Brain microvascular endothelial cell (primary cell): ENCODE measurements around the gene RTRAF.
A peak's percentile ranks its signal among the peaks of the same experiment; 100 is the strongest.

Experiments
- DNase-seq: peaks from one replicate; pipeline ENCODE4 v3.0.0-alpha.2; 2020
- H3K27ac ChIP-seq: fragments of 250-450 bp; sonication (Bioruptor Pico); 2 replicates; pipeline ENCODE4 v1.5.1; 2020; ENCODE audit warnings: mild to moderate bottlenecking, moderate library complexity
- H3K27me3 ChIP-seq: fragments of 250-450 bp; sonication (Bioruptor Pico); replicated peaks from 2 replicates; pipeline ENCODE4 v1.5.1; 2020; ENCODE audit warnings: mild to moderate bottlenecking
- H3K36me3 ChIP-seq: fragments of 250-450 bp; sonication (Bioruptor Pico); replicated peaks from 2 replicates; pipeline ENCODE4 v1.5.1; 2020; ENCODE audit warnings: mild to moderate bottlenecking
- H3K4me3 ChIP-seq: 2 replicates; pipeline ENCODE4 v1.5.1; 2011; ENCODE audit warnings: low read depth, mild to moderate bottlenecking, control low read depth, low read length, moderate library complexity
- in situ Hi-C: cut with HindIII; loops from 2 replicates; pipeline ENCODE4 v1.10.0; 2017; ENCODE audit warnings: low sequenced_read_pairs, low pct_ligation_motif_present
- TF ChIP-seq, protein P1 (sequence below): IDR thresholded peaks from 2 replicates; pipeline ENCODE4 v1.5.1; 2011; ENCODE audit warnings: low read depth, mild to moderate bottlenecking, moderate library complexity, low read length, control low read depth, inconsistent platforms; ENCODE audit errors: missing control alignments

Gene RTRAF

DNA sequence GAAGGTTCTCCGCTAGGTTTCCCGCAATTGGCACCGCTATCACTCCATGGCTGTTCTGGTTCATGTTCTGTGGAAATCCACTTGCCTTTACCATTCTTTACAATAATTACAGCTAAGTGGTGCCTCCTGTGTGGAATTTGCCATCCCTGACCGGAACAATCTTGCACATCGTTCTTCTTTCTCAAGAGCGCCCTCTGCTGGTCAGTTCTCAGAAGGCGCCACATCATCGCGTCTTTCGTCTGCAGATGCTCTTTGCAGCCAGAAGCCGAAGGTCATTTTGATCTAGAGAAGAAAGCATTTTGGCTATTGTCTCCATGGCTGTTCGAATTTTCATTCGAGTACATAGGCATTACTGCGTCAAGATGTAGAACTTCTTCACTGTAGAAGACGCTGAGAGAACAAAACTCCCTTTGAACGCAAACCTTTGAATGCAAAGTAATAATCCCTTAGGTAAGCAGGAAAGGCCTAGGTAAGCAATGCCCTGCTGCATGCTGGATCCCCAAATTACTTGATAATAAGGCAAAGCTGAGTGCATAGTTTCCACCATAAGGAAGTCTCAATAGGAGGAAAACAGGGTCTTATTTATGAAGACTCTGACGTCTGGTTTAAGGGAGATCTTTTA, 10.1 kb upstream of the RTRAF start:
- Histone ChIP-seq H3K27ac (no peak overlapping the region), H3K27me3 (no peaks in the 10 kb centered on the region), H3K36me3 (no peaks in the 10 kb centered on the region), H3K4me3 (no peak overlapping the region)
- in situ Hi-C loops, result no loop called here
- peak; percentile 74 for DNase-seq
- TF ChIP-seq, protein P1, sequence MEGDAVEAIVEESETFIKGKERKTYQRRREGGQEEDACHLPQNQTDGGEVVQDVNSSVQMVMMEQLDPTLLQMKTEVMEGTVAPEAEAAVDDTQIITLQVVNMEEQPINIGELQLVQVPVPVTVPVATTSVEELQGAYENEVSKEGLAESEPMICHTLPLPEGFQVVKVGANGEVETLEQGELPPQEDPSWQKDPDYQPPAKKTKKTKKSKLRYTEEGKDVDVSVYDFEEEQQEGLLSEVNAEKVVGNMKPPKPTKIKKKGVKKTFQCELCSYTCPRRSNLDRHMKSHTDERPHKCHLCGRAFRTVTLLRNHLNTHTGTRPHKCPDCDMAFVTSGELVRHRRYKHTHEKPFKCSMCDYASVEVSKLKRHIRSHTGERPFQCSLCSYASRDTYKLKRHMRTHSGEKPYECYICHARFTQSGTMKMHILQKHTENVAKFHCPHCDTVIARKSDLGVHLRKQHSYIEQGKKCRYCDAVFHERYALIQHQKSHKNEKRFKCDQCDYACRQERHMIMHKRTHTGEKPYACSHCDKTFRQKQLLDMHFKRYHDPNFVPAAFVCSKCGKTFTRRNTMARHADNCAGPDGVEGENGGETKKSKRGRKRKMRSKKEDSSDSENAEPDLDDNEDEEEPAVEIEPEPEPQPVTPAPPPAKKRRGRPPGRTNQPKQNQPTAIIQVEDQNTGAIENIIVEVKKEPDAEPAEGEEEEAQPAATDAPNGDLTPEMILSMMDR, result peak; percentile 93

DNA sequence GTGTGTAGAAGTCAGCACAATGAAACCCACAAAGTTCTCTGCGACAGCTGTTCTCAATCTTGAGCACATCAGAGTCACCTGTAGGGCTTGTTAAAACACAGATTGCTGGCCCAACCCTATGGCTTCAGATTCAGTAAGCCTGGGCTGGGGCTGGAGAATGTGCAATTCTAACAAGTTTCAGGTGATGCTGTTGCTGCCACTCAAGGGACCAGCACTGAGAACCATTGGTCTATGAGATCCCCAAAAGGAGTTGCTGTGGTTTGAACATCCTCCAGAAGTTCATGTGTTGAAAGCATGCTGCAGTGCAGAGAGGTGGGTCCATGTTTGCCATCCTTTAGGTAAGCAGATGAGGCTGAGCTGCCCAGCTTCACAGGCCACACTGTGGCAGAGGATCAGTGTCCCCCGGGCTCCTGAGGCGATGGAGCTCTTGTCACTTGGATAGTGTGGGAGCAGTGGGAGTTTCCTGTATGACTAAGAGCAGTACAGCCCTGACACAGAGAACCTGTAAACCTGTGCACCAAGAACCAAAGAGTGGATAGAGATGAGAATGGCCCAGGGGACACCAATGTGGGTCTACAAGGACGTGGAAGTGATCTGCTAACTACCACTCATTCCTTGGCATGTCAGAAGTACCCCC, 8.0 kb upstream of the RTRAF start:
- TF ChIP-seq, protein P1, result no peak
- in situ Hi-C loops, result no loop called here
- no peaks in the 10 kb centered on the region for H3K27me3 ChIP-seq
- no peak overlapping the region for H3K27ac ChIP-seq
- H3K36me3 ChIP-seq, result no peaks in the 10 kb centered on the region
- H3K4me3 ChIP-seq, result no peak overlapping the region
- DNase-seq, result no peak

DNA sequence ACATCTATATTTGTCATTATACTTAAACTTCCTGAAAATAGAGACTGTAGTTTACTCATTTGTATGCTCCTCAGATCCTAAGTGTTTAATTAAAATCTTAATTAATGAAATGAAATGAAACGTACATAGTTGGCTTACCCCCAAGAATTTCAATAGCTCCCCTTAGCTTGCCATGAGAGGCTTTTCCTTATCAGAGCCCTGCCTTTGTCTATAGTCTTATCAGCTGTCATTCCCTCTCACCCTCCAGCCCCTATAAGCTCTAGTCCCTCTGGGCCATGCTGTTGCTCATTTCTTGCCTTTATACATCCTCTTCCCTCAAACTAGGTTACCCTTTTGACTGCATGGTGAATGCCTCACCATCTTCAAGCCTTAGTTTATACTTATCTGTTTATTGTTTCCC, 1.1 kb upstream of the RTRAF start:
- DNase-seq, result no peak
- in situ Hi-C loops, result no loop called here
- Histone ChIP-seq H3K27ac (no peak overlapping the region), H3K4me3 (no peak overlapping the region), H3K27me3 (no peaks in the 10 kb centered on the region), H3K36me3 (peaks cover 14% of the 10 kb centered on the region)
- TF ChIP-seq, protein P1, result no peak

DNA sequence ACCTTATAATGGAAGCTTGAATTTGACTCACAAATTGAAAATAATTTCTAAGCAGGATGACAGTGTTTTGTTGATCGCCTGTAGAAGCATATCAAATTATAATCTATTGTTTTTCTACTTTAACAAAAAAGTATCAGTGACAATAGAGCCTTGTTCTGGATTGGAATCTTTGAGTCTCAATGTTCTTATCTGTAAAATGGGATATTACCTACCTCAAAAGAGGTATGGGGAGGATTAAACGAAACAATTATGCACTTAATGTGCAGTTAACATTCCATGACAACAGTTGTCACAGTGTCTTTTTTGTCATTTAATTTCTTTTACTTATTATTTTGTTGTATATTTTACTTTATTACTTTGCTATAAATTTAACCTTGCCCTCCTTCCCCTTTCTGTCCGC, 1.1 kb downstream of the RTRAF start:
- DNase-seq, result no peak
- H3K27ac ChIP-seq, result peak overlapping the region; percentile 79

DNA sequence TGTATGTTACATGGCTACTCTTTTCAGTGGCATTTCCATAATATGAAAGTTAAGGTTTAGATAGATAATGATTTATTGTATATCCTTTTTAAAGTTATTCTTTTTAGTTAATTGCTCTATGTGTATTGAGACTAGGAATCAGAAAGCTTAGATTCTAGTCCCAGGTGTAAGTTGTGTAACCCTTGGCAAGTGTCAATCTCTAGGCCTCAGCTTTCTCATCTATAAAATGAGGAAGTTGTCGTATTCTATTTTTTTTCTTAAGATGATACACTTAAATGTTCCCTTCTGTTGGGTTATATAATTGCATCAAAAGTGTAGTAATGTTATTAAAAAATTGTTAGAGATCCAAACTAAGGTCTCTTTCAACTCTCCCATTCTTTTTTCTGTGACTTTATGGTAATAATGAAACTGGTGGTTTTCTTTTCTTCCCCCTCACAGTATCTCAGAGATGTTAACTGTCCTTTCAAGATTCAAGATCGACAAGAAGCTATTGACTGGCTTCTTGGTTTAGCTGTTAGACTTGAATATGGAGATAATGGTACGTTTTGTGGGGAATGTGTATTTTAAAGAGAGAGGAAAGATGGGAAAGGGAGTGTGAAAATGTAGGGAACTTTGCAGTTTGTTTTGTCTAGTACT, 4.1 kb downstream of the RTRAF start:
- no peak overlapping the region for H3K27ac ChIP-seq
- no peak for DNase-seq
- TF ChIP-seq, protein P1, result no peak
- in situ Hi-C loops, result no loop called here
- H3K36me3 ChIP-seq, result peaks cover 40% of the 10 kb centered on the region
- no peaks in the 10 kb centered on the region for H3K27me3 ChIP-seq
- H3K4me3 ChIP-seq, result no peak overlapping the region

More for the DNA sequence above, 1.1 kb downstream of the RTRAF start:
- TF ChIP-seq, protein P1, result no peak
- in situ Hi-C loops, result no loop called here
- Histone ChIP-seq H3K27me3 (no peaks in the 10 kb centered on the region), H3K36me3 (peaks cover 34% of the 10 kb centered on the region), H3K4me3 (peak overlapping the region; percentile 69)
